OCI-LY7 (cell line): Measurements from ENCODE around the gene PAX3.

ENCODE experiments used
- EZH2phosphoT487 ChIP-seq: fragments of 200-600 bp; sonication (generic); IDR thresholded peaks from 2 replicates; pipeline ENCODE4 v1.6.1; 2018; ENCODE audit warnings: low read depth, borderline replicate concordance, mild to moderate bottlenecking, mixed run types, antibody characterized with exemption, low read length, moderate library complexity, mixed read lengths
- TF ChIP-seq, protein P1 (sequence below): fragments of 200-600 bp; sonication (generic); conservative IDR thresholded peaks from 2 replicates; pipeline ENCODE4 v1.5.1; 2014; ENCODE audit warnings: mild to moderate bottlenecking, antibody characterized with exemption, low read length, moderate library complexity, mixed read lengths

DNA sequence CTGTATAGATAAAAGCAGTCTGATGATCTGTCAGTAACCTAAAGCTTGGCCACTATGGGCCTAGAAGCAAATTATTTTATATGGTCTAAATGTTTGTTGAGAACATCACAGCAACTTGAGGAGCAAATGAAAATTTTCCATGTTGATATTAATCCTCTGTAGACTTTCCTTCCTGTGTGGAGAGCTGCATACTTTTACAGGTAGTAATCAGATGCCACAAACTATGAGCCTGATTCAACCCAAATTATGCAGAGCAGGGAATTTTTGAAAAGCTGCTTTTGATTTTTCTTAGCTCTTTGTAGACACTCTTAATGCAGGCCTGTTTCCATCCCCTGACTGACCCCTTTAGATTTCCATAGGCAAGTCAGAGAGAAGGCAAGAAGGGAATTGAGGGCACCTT, 17.3 kb downstream of the PAX3 start:
- TF ChIP-seq, protein P1, sequence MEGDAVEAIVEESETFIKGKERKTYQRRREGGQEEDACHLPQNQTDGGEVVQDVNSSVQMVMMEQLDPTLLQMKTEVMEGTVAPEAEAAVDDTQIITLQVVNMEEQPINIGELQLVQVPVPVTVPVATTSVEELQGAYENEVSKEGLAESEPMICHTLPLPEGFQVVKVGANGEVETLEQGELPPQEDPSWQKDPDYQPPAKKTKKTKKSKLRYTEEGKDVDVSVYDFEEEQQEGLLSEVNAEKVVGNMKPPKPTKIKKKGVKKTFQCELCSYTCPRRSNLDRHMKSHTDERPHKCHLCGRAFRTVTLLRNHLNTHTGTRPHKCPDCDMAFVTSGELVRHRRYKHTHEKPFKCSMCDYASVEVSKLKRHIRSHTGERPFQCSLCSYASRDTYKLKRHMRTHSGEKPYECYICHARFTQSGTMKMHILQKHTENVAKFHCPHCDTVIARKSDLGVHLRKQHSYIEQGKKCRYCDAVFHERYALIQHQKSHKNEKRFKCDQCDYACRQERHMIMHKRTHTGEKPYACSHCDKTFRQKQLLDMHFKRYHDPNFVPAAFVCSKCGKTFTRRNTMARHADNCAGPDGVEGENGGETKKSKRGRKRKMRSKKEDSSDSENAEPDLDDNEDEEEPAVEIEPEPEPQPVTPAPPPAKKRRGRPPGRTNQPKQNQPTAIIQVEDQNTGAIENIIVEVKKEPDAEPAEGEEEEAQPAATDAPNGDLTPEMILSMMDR = no peak
- TF ChIP-seq EZH2phosphoT487 = no peak
